Osteoblast (primary cell): ENCODE measurements around the gene ACTR1B. TPM values are rescaled to one million over a fixed set of nuclear protein-coding genes. Genes with fewer than 3 reads are reported as not detected.

Source experiments
- DNase-seq: peaks from one replicate; pipeline ENCODE4 v3.0.0; 2011; ENCODE audit warnings: low spot score, mixed read lengths; ENCODE audit not compliant: insufficient read length; ENCODE audit errors: missing footprints
- H2AFZ ChIP-seq: 2 replicates; pipeline ENCODE4 v1.6.0; 2011; ENCODE audit warnings: mild to moderate bottlenecking, low read length
- H3K27ac ChIP-seq: 2 replicates; pipeline ENCODE4 v1.5.1; 2011; ENCODE audit warnings: mild to moderate bottlenecking, low read depth, low read length, moderate library complexity
- H3K27me3 ChIP-seq: 2 replicates; pipeline ENCODE4 v1.6.0; 2012; ENCODE audit warnings: mild to moderate bottlenecking, control low read depth, inconsistent platforms, low read length, moderate library complexity; ENCODE audit not compliant: insufficient read depth
- H3K36me3 ChIP-seq: 2 replicates; pipeline ENCODE4 v1.5.1; 2011; ENCODE audit warnings: mild to moderate bottlenecking, low read length, control low read depth, moderate library complexity; ENCODE audit not compliant: insufficient read depth
- H3K4me1 ChIP-seq: 2 replicates; pipeline ENCODE4 v1.5.1; 2011; ENCODE audit warnings: mild to moderate bottlenecking, low read length, control low read depth, moderate library complexity; ENCODE audit not compliant: insufficient read depth
- H3K4me2 ChIP-seq: 2 replicates; pipeline ENCODE4 v1.6.0; 2011; ENCODE audit warnings: mild to moderate bottlenecking, low read length; ENCODE audit not compliant: insufficient read depth
- H3K4me3 ChIP-seq: fragments of 200-600 bp; sonication (generic); 3 replicates; pipeline ENCODE4 v1.5.1; 2012; ENCODE audit warnings: mild to moderate bottlenecking, low read length, inconsistent platforms; ENCODE audit not compliant: insufficient read depth
- H3K79me2 ChIP-seq: 2 replicates; pipeline ENCODE4 v1.6.0; 2012; ENCODE audit warnings: mild to moderate bottlenecking, low read length, control low read depth, inconsistent platforms; ENCODE audit not compliant: insufficient read depth
- H3K9me3 ChIP-seq: 2 replicates; pipeline ENCODE4 v1.5.1; 2011; ENCODE audit warnings: low read depth, low read length, control low read depth
- H4K20me1 ChIP-seq: 2 replicates; pipeline ENCODE4 v1.6.0; 2012; ENCODE audit warnings: mild to moderate bottlenecking, low read length, control low read depth; ENCODE audit not compliant: insufficient read depth
- total RNA-seq: library from RNA; depleted of rRNA; stranded (reverse); fragments of >200 nt; gene quantifications from 2 replicates; pipeline ENCODE4 v1.2.3, GENCODE V29; 2012
- TF ChIP-seq, protein P1 (sequence below): IDR thresholded peaks from 2 replicates; pipeline ENCODE4 v1.5.1; 2011; ENCODE audit warnings: mild to moderate bottlenecking, low read depth, low read length, moderate library complexity; ENCODE audit errors: extremely low read depth

ACTR1B gene
- total RNA-seq, 1 donor: 44.9 TPM

DNA sequence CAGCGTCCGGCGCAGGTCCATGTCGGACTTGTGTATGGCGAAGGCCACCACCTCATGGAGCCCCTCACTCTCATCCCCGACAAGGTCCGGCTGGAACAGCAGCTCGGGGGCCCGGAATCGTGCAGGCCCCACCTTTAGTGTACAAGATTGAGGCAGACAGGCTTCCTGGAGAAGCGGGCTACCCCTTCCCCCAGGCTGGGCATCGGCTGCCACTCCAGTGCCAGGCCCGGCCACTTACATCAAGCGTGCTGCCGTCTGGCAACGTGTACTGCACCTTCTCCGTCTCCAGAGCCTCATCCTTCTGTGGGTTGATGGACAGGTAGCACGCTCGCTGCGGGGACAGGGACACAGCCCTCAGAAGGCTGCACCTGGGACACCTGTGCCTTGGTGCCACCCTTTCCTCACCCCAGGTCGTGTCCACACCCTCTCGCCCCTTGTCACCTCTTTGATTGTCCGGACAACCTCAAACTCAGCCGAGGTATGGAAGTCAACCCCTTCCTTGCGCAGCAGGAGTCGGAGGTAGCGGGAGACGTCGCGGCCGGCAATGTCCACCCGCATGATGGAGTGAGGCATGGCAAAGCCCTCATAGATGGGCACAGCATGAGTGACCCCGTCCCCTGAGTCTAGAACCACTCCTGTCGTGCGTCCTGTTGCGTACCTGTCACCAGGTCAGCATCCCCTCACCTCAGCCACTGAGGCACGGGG is 5.7 kb downstream of the ACTR1B start:
- no peak overlapping the region for H3K4me2 ChIP-seq
- H3K27me3 ChIP-seq: no peaks in the 10 kb centered on the region
- H3K79me2 ChIP-seq: peaks cover 41% of the 10 kb centered on the region
- peaks cover 64% of the 10 kb centered on the region for H3K36me3 ChIP-seq
- H3K9me3 ChIP-seq: no peaks in the 10 kb centered on the region
- TF ChIP-seq, protein P1, sequence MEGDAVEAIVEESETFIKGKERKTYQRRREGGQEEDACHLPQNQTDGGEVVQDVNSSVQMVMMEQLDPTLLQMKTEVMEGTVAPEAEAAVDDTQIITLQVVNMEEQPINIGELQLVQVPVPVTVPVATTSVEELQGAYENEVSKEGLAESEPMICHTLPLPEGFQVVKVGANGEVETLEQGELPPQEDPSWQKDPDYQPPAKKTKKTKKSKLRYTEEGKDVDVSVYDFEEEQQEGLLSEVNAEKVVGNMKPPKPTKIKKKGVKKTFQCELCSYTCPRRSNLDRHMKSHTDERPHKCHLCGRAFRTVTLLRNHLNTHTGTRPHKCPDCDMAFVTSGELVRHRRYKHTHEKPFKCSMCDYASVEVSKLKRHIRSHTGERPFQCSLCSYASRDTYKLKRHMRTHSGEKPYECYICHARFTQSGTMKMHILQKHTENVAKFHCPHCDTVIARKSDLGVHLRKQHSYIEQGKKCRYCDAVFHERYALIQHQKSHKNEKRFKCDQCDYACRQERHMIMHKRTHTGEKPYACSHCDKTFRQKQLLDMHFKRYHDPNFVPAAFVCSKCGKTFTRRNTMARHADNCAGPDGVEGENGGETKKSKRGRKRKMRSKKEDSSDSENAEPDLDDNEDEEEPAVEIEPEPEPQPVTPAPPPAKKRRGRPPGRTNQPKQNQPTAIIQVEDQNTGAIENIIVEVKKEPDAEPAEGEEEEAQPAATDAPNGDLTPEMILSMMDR: no peak
- no peak overlapping the region for H3K4me3 ChIP-seq
- H3K4me1 ChIP-seq: peaks cover 22% of the 10 kb centered on the region
- DNase-seq: no peak
- H2AFZ ChIP-seq: no peak overlapping the region
- H3K27ac ChIP-seq: no peak overlapping the region
- peaks cover 27% of the 10 kb centered on the region for H4K20me1 ChIP-seq

DNA sequence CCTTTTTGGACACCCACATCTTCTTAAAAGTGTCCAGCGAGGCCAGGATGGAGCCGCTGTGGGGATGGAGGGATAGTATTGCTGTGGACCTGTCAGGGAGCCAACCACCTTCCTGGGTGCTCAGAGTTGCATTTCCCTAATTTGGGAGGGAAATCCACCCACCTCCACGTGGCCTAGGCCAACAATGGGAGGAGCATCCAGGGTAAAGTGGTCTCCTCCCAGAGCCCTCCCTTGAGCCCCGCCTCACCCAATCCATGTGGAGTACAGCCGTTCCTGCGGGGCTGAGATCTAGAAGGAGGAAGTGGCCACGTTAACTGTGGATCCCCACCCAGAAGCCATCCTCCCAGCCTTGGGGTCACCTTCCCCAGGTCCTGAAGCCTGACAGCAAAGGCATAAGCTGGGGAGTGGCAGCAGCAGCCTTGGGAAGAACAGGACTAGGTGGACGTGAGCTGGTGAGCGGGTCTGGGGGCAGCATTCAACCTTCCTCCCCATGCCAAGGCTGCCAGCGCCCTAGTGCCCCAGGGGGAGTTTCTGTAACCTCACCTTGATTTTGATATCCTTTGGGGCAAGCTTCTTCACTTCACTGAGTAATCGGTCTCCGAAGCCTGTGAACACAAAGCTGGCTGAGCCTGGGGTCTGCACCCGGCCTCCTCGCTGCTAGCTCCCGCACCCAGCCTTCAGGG is 6.8 kb downstream of the ACTR1B start:
- no peak for DNase-seq
- Histone ChIP-seq H3K9me3 (no peaks in the 10 kb centered on the region), H3K79me2 (peaks cover 36% of the 10 kb centered on the region), H3K27me3 (no peaks in the 10 kb centered on the region), H2AFZ (no peak overlapping the region), H3K4me2 (no peak overlapping the region), H3K4me1 (peaks cover 12% of the 10 kb centered on the region), H3K27ac (no peak overlapping the region), H3K4me3 (no peak overlapping the region), H3K36me3 (peaks cover 64% of the 10 kb centered on the region), H4K20me1 (peaks cover 22% of the 10 kb centered on the region)
- TF ChIP-seq, protein P1: no peak

DNA sequence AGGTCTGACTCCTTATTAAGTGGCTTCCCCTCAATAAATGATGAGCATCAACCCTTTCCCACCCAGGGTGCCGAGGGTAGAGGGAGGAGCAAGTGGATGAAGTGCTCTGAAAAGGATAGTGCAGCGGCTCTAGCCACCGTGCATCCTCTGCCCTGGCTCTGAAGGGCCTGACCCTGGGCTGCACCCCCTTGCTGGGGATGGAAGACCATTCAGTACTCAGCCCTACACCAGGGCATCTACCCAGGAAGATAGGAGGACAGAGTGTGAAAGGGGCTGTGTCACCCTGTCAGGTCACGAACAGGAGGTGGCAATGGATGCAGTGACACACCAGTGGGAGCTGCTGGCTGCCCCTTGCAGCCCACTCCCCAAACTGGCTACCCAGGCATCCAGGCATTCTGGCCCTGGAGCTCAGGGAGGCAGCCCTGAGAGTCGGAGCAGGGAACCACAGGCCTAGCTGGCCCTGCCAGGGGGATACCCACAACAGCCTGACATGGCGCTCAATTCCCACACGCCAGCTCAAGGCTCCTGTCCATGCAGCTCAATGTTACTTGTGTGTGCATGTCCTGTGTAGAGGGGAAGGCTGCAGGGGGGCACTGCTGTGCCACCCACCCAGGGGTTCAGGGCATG is 7.6 kb downstream of the ACTR1B start:
- no peak overlapping the region for H2AFZ ChIP-seq
- H4K20me1 ChIP-seq: peaks cover 14% of the 10 kb centered on the region
- peaks cover 64% of the 10 kb centered on the region for H3K36me3 ChIP-seq
- no peak overlapping the region for H3K4me2 ChIP-seq
- peaks cover 4% of the 10 kb centered on the region for H3K4me1 ChIP-seq
- TF ChIP-seq, protein P1: no peak
- H3K27me3 ChIP-seq: no peaks in the 10 kb centered on the region
- H3K27ac ChIP-seq: no peak overlapping the region
- peaks cover 28% of the 10 kb centered on the region for H3K79me2 ChIP-seq
- no peaks in the 10 kb centered on the region for H3K9me3 ChIP-seq
- H3K4me3 ChIP-seq: no peak overlapping the region
- no peak for DNase-seq

DNA sequence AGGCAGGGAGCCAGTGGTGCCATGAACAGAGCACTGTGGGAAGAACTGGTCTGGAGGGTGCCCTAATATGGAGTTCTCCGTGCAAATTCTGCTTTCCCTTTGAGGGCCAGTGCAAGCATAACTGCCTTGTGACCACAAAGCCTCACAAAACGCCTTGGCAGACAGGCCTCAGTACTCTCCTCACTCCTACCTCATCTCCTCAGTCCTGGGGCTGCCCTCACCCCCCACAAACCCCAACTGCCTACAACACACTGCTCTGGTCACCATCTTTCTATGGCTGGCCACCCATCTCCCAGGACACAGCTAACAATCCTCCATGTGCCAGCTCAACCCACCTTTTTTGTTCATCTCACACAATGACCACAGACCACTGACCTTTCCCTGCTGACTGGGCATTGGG is 9.1 kb downstream of the ACTR1B start:
- Histone ChIP-seq H3K4me3 (no peak overlapping the region), H3K79me2 (peaks cover 13% of the 10 kb centered on the region), H3K36me3 (peaks cover 56% of the 10 kb centered on the region), H2AFZ (no peak overlapping the region), H3K9me3 (no peaks in the 10 kb centered on the region), H3K27me3 (no peaks in the 10 kb centered on the region), H3K4me1 (no peaks in the 10 kb centered on the region), H4K20me1 (no peaks in the 10 kb centered on the region), H3K4me2 (no peak overlapping the region), H3K27ac (no peak overlapping the region)
- TF ChIP-seq, protein P1: no peak
- peak; percentile 88 for DNase-seq
